ENCODE data around the gene MANF. TPM values are rescaled to one million over a fixed set of nuclear protein-coding genes. Genes with fewer than 3 reads are reported as not detected.
"Not testable (repeated sequence)": the region's sequence is repeated elsewhere in the genome, so short reads cannot be mapped to it uniquely, and the experiment has no call there.

MANF gene
- total and polyA plus RNA-seq, 3 experiments from 2014 or later = 64.5 to 204 (median 197) TPM

GRCh38 chr3:51360806-51361205, 24.3 kb upstream of the MANF start:
- CTCF ChIA-PET = no interaction called here
- no peaks in the 10 kb centered on the region for H3K36me3 ChIP-seq (ENCODE audit: insufficient read depth, low read length)
- POLR2A ChIA-PET = no interaction called here
- no peaks in the 10 kb centered on the region for H3K4me1 ChIP-seq (ENCODE audit: insufficient read depth, low read length)
- peaks cover 0 to 4% (median 0%) of the 10 kb centered on the region in 5 donors for H3K9me3 Mint-ChIP-seq
- no peak overlapping the region for H3K27ac ChIP-seq (ENCODE audit: low read depth, low read length)
- peaks cover 2 to 3% of the 10 kb centered on the region in 2 donors for H3K27me3 Mint-ChIP-seq
- no peaks in the 10 kb centered on the region for H3K27me3 ChIP-seq (ENCODE audit: insufficient read depth, low read length, poor library complexity, severe bottlenecking)
- no peaks in the 10 kb centered on the region for H3K9me3 ChIP-seq (ENCODE audit: low read length)
- H3K36me3 Mint-ChIP-seq = peaks cover 0 to 16% (median 0%) of the 10 kb centered on the region in 3 donors
- no peak overlapping the region for H3K4me3 ChIP-seq (ENCODE audit: low read length)
- H3K27ac Mint-ChIP-seq = no peak overlapping the region
- H3K4me3 Mint-ChIP-seq = no peak overlapping the region
- no peak for DNase-seq
- no peaks in the 10 kb centered on the region for H3K4me1 Mint-ChIP-seq

DNA sequence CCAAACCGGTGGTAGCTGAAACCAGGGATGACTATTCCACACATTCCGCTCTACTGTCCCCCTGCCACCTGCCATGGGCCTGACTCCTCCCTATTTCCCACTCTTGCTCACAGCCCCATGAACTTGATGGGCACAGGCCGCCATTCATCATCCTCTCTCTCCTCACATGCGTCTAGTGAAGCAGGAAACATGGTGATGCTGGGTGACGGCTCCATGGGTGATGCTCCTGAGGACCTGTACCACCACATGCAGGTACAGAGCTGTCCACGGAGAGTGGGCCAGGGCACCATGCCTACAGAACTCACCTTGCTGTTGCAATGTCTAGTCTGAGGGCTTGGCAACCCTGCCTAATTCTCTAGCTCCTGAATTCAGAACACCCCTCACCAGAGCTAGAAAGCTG, 23.3 kb upstream of the MANF start:
- Histone ChIP-seq H3K9me3 (ENCODE audit: low read length) (no peaks in the 10 kb centered on the region), H3K27ac (ENCODE audit: low read depth, low read length) (no peak overlapping the region), H3K4me3 (ENCODE audit: low read length) (no peak overlapping the region), H3K4me1 (ENCODE audit: insufficient read depth, low read length) (no peaks in the 10 kb centered on the region), H3K27me3 (ENCODE audit: insufficient read depth, low read length, poor library complexity, severe bottlenecking) (no peaks in the 10 kb centered on the region), H3K36me3 (ENCODE audit: insufficient read depth, low read length) (no peaks in the 10 kb centered on the region)
- no peak for DNase-seq
- POLR2A ChIA-PET = no interaction called here
- Mint-ChIP-seq H3K9me3 (peaks cover 0 to 4% (median 0%) of the 10 kb centered on the region in 5 donors), H3K27ac (no peak overlapping the region), H3K27me3 (peaks cover 3 to 6% of the 10 kb centered on the region in 2 donors), H3K36me3 (peaks cover 0 to 16% (median 0%) of the 10 kb centered on the region in 3 donors), H3K4me3 (no peak overlapping the region), H3K4me1 (no peaks in the 10 kb centered on the region)
- CTCF ChIA-PET = no interaction called here

- CTCF ChIA-PET = no interaction called here
- no peak overlapping the region for H3K27ac ChIP-seq (ENCODE audit: low read depth, low read length)
- DNase-seq = no peak
Measured at GRCh38 chr3:51362476-51362875, 22.6 kb upstream of the MANF start.

GRCh38 chr3:51368276-51368675, 16.8 kb upstream of the MANF start:
- DNase-seq; H3K9me3 ChIP-seq (ENCODE audit: low read length); CTCF ChIA-PET; H3K4me3 ChIP-seq (ENCODE audit: low read length); H3K27me3 ChIP-seq (ENCODE audit: insufficient read depth, low read length, poor library complexity, severe bottlenecking); H3K9me3 Mint-ChIP-seq; H3K4me3 Mint-ChIP-seq; H3K4me1 ChIP-seq (ENCODE audit: insufficient read depth, low read length); H3K27ac Mint-ChIP-seq; H3K4me1 Mint-ChIP-seq; POLR2A ChIA-PET; H3K36me3 ChIP-seq (ENCODE audit: insufficient read depth, low read length); H3K27ac ChIP-seq (ENCODE audit: low read depth, low read length): not testable (repeated sequence)
- Mint-ChIP-seq H3K36me3 (peaks cover 0 to 15% (median 0%) of the 10 kb centered on the region in 3 donors), H3K27me3 (peaks cover 11 to 22% of the 10 kb centered on the region in 2 donors)

More at GRCh38 chr3:51362476-51362875, 22.6 kb upstream of the MANF start:
- POLR2A ChIA-PET = no interaction called here
- Histone ChIP-seq H3K4me3 (ENCODE audit: low read length) (no peak overlapping the region), H3K27me3 (ENCODE audit: insufficient read depth, low read length, poor library complexity, severe bottlenecking) (no peaks in the 10 kb centered on the region), H3K4me1 (ENCODE audit: insufficient read depth, low read length) (no peaks in the 10 kb centered on the region), H3K9me3 (ENCODE audit: low read length) (no peaks in the 10 kb centered on the region), H3K36me3 (ENCODE audit: insufficient read depth, low read length) (no peaks in the 10 kb centered on the region)
- H3K4me1 Mint-ChIP-seq = no peaks in the 10 kb centered on the region
- peaks cover 9 to 11% of the 10 kb centered on the region in 2 donors for H3K27me3 Mint-ChIP-seq
- H3K9me3 Mint-ChIP-seq = peaks cover 0 to 4% (median 0%) of the 10 kb centered on the region in 5 donors
- no peak overlapping the region for H3K4me3 Mint-ChIP-seq
- no peak overlapping the region for H3K27ac Mint-ChIP-seq
- peaks cover 0 to 23% (median 0%) of the 10 kb centered on the region in 3 donors for H3K36me3 Mint-ChIP-seq

DNA sequence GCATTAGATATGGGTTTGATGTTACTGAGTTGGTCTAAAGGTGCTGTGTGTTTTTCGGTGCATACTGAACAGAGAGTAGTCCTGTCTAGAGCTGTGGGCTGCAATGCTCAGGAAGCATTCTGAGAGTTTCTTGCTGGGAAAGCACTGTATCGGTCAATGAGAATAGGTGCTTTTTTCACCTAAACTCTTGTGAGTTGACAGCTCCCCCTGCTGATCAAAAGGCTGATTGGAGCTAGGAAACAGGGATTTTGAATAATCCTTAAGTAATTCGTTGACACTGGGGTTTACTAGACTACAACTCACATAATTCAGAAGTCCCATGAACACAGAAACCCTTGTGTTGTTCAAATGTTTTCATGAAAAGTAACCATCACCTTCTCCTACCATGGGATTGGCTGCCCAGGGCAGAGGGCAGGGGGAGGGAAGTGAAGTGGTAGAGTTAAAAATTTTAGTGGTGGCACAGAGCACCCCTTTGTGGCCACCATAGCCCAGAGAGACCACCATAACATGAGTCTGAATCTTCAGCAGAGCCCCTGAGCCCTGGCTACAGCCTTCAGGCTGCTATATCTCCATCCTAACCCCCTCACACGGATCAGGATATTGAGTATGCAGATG, 13.0 kb upstream of the MANF start:
- Histone ChIP-seq H3K4me1 (ENCODE audit: insufficient read depth, low read length) (peaks cover 3% of the 10 kb centered on the region), H3K36me3 (ENCODE audit: insufficient read depth, low read length) (no peaks in the 10 kb centered on the region), H3K9me3 (ENCODE audit: low read length) (no peaks in the 10 kb centered on the region), H3K27me3 (ENCODE audit: insufficient read depth, low read length, poor library complexity, severe bottlenecking) (no peaks in the 10 kb centered on the region), H3K27ac (ENCODE audit: low read depth, low read length) (no peak overlapping the region), H3K4me3 (ENCODE audit: low read length) (no peak overlapping the region)
- Mint-ChIP-seq H3K27me3 (peaks cover 8 to 23% of the 10 kb centered on the region in 2 donors), H3K9me3 (no peaks in the 10 kb centered on the region), H3K27ac (no peak overlapping the region), H3K4me3 (no peak overlapping the region), H3K36me3 (peaks cover 0 to 4% (median 0%) of the 10 kb centered on the region in 3 donors), H3K4me1 (peaks cover 0 to 4% (median 2%) of the 10 kb centered on the region in 3 donors)
- peak in 4 of 5 donors; percentile 13 to 57 (median 37) for DNase-seq
- ChIA-PET POLR2A (interaction anchor here (1.0 kb wide), 1 partner anchor 12 kb away, joined by 3 read pairs; the partner anchor contains the start of gene MANF), CTCF (interaction anchor here (0.6 to 5.0 kb wide), 7 partner anchors 17 to 1007 kb away, joined by 3 to 29 read pairs (median 3); no protein-coding TSS in a partner anchor)

DNA sequence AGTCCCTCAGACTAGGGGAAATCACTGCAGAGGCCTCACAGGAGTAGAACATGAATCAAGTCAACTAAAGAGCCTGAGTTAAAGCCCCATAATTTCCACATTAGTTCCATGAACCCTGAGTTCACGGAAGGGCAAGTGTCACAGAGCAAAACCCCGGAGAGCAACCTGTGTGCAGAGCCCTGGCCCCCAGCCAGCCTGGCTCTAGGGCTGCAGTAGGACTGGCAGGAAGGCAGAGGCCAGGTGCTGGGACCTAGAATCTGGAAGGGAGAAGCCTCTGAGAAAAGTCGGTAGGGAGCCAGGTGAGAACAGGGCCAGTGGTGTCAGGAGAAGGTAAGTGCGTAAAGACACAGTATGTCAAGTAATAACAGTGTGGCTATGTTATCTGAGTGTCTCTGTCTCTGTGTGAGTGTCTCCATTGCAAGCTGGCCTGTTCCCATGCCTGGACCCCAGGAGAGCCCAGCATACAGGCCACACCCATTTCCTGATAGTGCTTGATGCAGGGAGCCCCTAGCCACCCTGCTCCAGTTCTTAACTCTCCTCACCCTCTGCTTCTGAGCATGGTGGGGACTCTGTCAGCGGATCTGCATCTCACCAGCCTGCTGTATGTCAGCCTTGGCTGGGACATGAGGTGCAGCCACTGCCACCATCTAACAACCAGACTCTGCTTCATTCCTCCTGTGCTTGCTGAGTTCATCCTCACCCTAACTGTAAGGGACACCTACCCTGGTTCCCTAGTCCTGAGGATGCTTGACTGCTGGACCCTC, 11.3 kb upstream of the MANF start:
- no peaks in the 10 kb centered on the region for H3K9me3 Mint-ChIP-seq
- no peak overlapping the region for H3K27ac Mint-ChIP-seq
- Histone ChIP-seq H3K36me3 (ENCODE audit: insufficient read depth, low read length) (no peaks in the 10 kb centered on the region), H3K27ac (ENCODE audit: low read depth, low read length) (no peak overlapping the region), H3K9me3 (ENCODE audit: low read length) (no peaks in the 10 kb centered on the region), H3K4me3 (ENCODE audit: low read length) (no peak overlapping the region), H3K4me1 (ENCODE audit: insufficient read depth, low read length) (peaks cover 3% of the 10 kb centered on the region), H3K27me3 (ENCODE audit: insufficient read depth, low read length, poor library complexity, severe bottlenecking) (no peaks in the 10 kb centered on the region)
- H3K36me3 Mint-ChIP-seq = no peaks in the 10 kb centered on the region
- peaks cover 5 to 16% of the 10 kb centered on the region in 2 donors for H3K27me3 Mint-ChIP-seq
- DNase-seq = no peak
- POLR2A ChIA-PET = no interaction called here
- H3K4me3 Mint-ChIP-seq = peak overlapping the region in 1 of 7 donors; percentile 46
- H3K4me1 Mint-ChIP-seq = peaks cover 0 to 5% (median 2%) of the 10 kb centered on the region in 3 donors
- CTCF ChIA-PET = interaction anchor here (0.8 kb wide), 1 partner anchor 12 kb away, joined by 3 read pairs; no protein-coding TSS in a partner anchor

GRCh38 chr3:51374456-51374855, 10.6 kb upstream of the MANF start:
- no peak overlapping the region for H3K27ac ChIP-seq (ENCODE audit: low read depth, low read length)
- H3K9me3 Mint-ChIP-seq = no peaks in the 10 kb centered on the region
- H3K4me3 ChIP-seq (ENCODE audit: low read length) = no peak overlapping the region
- no peaks in the 10 kb centered on the region for H3K9me3 ChIP-seq (ENCODE audit: low read length)
- no peaks in the 10 kb centered on the region for H3K36me3 ChIP-seq (ENCODE audit: insufficient read depth, low read length)
- H3K4me1 Mint-ChIP-seq = peaks cover 0 to 7% (median 2%) of the 10 kb centered on the region in 3 donors
- H3K4me1 ChIP-seq (ENCODE audit: insufficient read depth, low read length) = peaks cover 7% of the 10 kb centered on the region
- H3K4me3 Mint-ChIP-seq = no peak overlapping the region
- no peaks in the 10 kb centered on the region for H3K36me3 Mint-ChIP-seq
- ChIA-PET CTCF (no interaction called here), POLR2A (no interaction called here)
- H3K27me3 ChIP-seq (ENCODE audit: insufficient read depth, low read length, poor library complexity, severe bottlenecking) = no peaks in the 10 kb centered on the region
- DNase-seq = no peak
- no peak overlapping the region for H3K27ac Mint-ChIP-seq
- H3K27me3 Mint-ChIP-seq = peaks cover 6 to 11% of the 10 kb centered on the region in 2 donors

DNA sequence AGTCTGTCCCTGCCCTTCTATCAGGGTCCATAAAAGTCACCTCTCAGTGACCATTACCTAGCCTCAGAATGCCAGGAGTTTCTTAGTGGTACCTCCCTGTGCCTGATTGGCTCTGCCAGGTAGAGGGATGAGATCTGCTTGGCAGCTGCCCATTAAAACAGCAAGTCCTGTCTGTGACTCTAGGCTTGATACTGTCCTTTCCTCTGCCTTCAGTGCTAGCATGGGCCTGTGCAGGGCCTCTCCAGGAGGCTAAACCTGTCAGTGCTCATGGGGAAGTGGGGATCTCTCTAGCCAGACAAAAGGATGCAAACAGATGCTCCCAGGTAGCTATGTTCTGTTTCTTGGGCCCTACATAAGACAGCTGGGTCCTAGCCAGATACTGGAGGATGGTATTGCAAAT, 10.0 kb upstream of the MANF start:
- no peaks in the 10 kb centered on the region for H3K36me3 ChIP-seq (ENCODE audit: insufficient read depth, low read length)

More for the DNA sequence above, 10.0 kb upstream of the MANF start:
- Mint-ChIP-seq H3K4me3 (no peak overlapping the region), H3K4me1 (peaks cover 0 to 7% (median 2%) of the 10 kb centered on the region in 3 donors), H3K27ac (peak overlapping the region in 2 of 8 donors; percentile 29 to 33), H3K36me3 (no peaks in the 10 kb centered on the region), H3K27me3 (peaks cover 6 to 10% of the 10 kb centered on the region in 2 donors), H3K9me3 (no peaks in the 10 kb centered on the region)
- POLR2A ChIA-PET = no interaction called here
- no peak for DNase-seq
- no peak overlapping the region for H3K27ac ChIP-seq (ENCODE audit: low read depth, low read length)
- H3K27me3 ChIP-seq (ENCODE audit: insufficient read depth, low read length, poor library complexity, severe bottlenecking) = no peaks in the 10 kb centered on the region
- H3K4me3 ChIP-seq (ENCODE audit: low read length) = no peak overlapping the region
- CTCF ChIA-PET = no interaction called here
- peaks cover 9% of the 10 kb centered on the region for H3K4me1 ChIP-seq (ENCODE audit: insufficient read depth, low read length)
- H3K9me3 ChIP-seq (ENCODE audit: low read length) = no peaks in the 10 kb centered on the region

Data from CD8-positive, alpha-beta memory T cell (primary cell).